Stimulated activated CD4-positive, alpha-beta T cell treated with anti-CD3 and anti-CD28 coated beads, TNF-alpha, amount 100 ng/mL, for 1 hour (primary cell): ENCODE measurements around the gene PLA2G2D.

Source experiments
- DNase-seq, 3 donors: peaks; one replicate each; pipeline ENCODE4 v3.0.0-alpha.2; 2020; ENCODE audit warnings: low read depth in 3 of 3, low spot score in 1 of 3

PLA2G2D gene

GRCh38 chr1:20119347-20119746 lies at the start of gene PLA2G2D:
TSS of gene PLA2G2D (minus strand) at chr1:20119536. CDS start at chr1:20119498, 38 bp downstream.
- DNase-seq, result no peak

GRCh38 chr1:20168564-20169491 lies 49.5 kb upstream of the PLA2G2D start:
- DNase-seq, result no peak

GRCh38 chr1:20167126-20167525 lies 47.8 kb upstream of the PLA2G2D start:
- DNase-seq, result no peak

GRCh38 chr1:20166051-20166450 lies 46.7 kb upstream of the PLA2G2D start:
- DNase-seq, result no peak

- no peak for DNase-seq
These were observed 46.2 kb upstream of the PLA2G2D start for GRCh38 chr1:20165522-20165951.

- DNase-seq, result no peak
These were observed 45.4 kb upstream of the PLA2G2D start for GRCh38 chr1:20164694-20165202.

- no peak for DNase-seq
These were observed 40.7 kb upstream of the PLA2G2D start for GRCh38 chr1:20160034-20160433.

GRCh38 chr1:20158358-20159070 lies 39.2 kb upstream of the PLA2G2D start:
- DNase-seq, result no peak

- no peak for DNase-seq
These were observed 35.0 kb upstream of the PLA2G2D start for GRCh38 chr1:20154301-20154831.

- DNase-seq, result no peak
These were observed 33.7 kb upstream of the PLA2G2D start for GRCh38 chr1:20153000-20153418.

- DNase-seq, result no peak
These were observed 33.2 kb upstream of the PLA2G2D start for GRCh38 chr1:20152599-20152930.

GRCh38 chr1:20151906-20152598 lies 32.7 kb upstream of the PLA2G2D start:
- DNase-seq, result peak; percentile 45 to 68 (median 49)

- no peak for DNase-seq
These were observed 31.6 kb upstream of the PLA2G2D start for GRCh38 chr1:20150969-20151368.

GRCh38 chr1:20150326-20150705 lies 31.0 kb upstream of the PLA2G2D start:
- no peak for DNase-seq

GRCh38 chr1:20149601-20150325 lies 30.4 kb upstream of the PLA2G2D start:
- DNase-seq, result no peak

GRCh38 chr1:20148571-20149500 lies 29.5 kb upstream of the PLA2G2D start:
- no peak for DNase-seq

GRCh38 chr1:20147846-20148570 lies 28.7 kb upstream of the PLA2G2D start:
- DNase-seq, result no peak

- DNase-seq, result no peak
These were observed 24.6 kb upstream of the PLA2G2D start for GRCh38 chr1:20143734-20144565.
